Vagina (tissue), 2 donors: Measurements from ENCODE around the gene KDM4B. TPM values are rescaled to one million over a fixed set of nuclear protein-coding genes. Genes with fewer than 3 reads are reported as not detected.

Experiments used
- DNase-seq, 2 donors: peaks; one replicate each; pipeline ENCODE4 v3.0.0-alpha.2; 2017; ENCODE audit errors: extremely low spot score in 2 of 2
- H3K27ac ChIP-seq: fragments of 200-600 bp; sonication (generic); one replicate; pipeline ENCODE4 v1.5.1; 2019
- H3K27me3 ChIP-seq: fragments of 200-600 bp; sonication (generic); one replicate; pipeline ENCODE4 v1.5.1; 2019
- H3K36me3 ChIP-seq, 2 donors: fragments of 200-600 bp; sonication (generic); one replicate each; pipeline ENCODE4 v1.5.1; 2017 to 2019
- H3K4me1 ChIP-seq: fragments of 200-600 bp; sonication (generic); one replicate; pipeline ENCODE4 v1.5.1; 2019
- H3K4me3 ChIP-seq, 2 donors: fragments of 200-600 bp; sonication (generic); 1 replicate in 1 of 2; 2 replicates in 1 of 2; pipeline ENCODE4 v1.5.1; 2016 to 2019
- H3K9me3 ChIP-seq: fragments of 200-600 bp; sonication (generic); one replicate; pipeline ENCODE4 v1.5.1; 2019
- POLR2A ChIP-seq, 2 donors: fragments of 450-650 bp; IDR thresholded peaks; one replicate each; pipeline ENCODE4 v1.6.1; 2017; ENCODE audit warnings: antibody characterized with exemption in 2 of 2, mild to moderate bottlenecking in 2 of 2, moderate library complexity in 2 of 2
- POLR2AphosphoS5 ChIP-seq, 2 donors: sonication (generic); formaldehyde crosslinking; IDR thresholded peaks; one replicate each; pipeline ENCODE4 v1.9.0; 2017; ENCODE audit warnings: antibody characterized with exemption in 2 of 2, mild to moderate bottlenecking in 2 of 2, low read depth in 1 of 2; ENCODE audit not compliant: insufficient read depth in 1 of 2
- intact Hi-C: fragments of 100-400 bp; cut with DNase I; formaldehyde crosslinking; loops from one replicate; pipeline ENCODE4 v1.15.1; 2023
- total RNA-seq: library from RNA; depleted of rRNA; stranded (reverse); fragments of >200 nt; gene quantifications from one replicate; pipeline ENCODE4 v1.2.3, GENCODE V29; 2016
- TF ChIP-seq, protein P1 (sequence below), 3 experiments: fragments of 450-650 bp in 2 of 3; fragments of 200-600 bp in 1 of 3; sonication (generic) in 1 of 3; IDR thresholded peaks; one replicate each; pipeline ENCODE4 v1.5.1; 2017 to 2019; ENCODE audit warnings: antibody characterized with exemption in 3 of 3, mild to moderate bottlenecking in 2 of 3, moderate library complexity in 2 of 3

Gene KDM4B
- total RNA-seq, 1 donor from 2014 or later = 59.7 TPM

- TF ChIP-seq POLR2AphosphoS5 (IDR thresholded peaks at IDR 0.05; ENCODE audit: insufficient read depth in 1 of 2, low read depth in 1 of 2) (no peak), POLR2A (IDR thresholded peaks at IDR 0.05) (no peak)
- TF ChIP-seq, protein P1, sequence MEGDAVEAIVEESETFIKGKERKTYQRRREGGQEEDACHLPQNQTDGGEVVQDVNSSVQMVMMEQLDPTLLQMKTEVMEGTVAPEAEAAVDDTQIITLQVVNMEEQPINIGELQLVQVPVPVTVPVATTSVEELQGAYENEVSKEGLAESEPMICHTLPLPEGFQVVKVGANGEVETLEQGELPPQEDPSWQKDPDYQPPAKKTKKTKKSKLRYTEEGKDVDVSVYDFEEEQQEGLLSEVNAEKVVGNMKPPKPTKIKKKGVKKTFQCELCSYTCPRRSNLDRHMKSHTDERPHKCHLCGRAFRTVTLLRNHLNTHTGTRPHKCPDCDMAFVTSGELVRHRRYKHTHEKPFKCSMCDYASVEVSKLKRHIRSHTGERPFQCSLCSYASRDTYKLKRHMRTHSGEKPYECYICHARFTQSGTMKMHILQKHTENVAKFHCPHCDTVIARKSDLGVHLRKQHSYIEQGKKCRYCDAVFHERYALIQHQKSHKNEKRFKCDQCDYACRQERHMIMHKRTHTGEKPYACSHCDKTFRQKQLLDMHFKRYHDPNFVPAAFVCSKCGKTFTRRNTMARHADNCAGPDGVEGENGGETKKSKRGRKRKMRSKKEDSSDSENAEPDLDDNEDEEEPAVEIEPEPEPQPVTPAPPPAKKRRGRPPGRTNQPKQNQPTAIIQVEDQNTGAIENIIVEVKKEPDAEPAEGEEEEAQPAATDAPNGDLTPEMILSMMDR (IDR thresholded peaks at IDR 0.05) = no peak
- DNase-seq = no peak
- intact Hi-C loops = no loop called here
- no peaks in the 10 kb centered on the region for H3K27me3 ChIP-seq
- no peaks in the 10 kb centered on the region for H3K36me3 ChIP-seq
- H3K4me1 ChIP-seq = peaks cover 49% of the 10 kb centered on the region
- H3K9me3 ChIP-seq = no peaks in the 10 kb centered on the region
- H3K4me3 ChIP-seq = no peak overlapping the region
- no peak overlapping the region for H3K27ac ChIP-seq
Observed at GRCh38 chr19:5005096-5005495, 36.2 kb downstream of the KDM4B start.

DNA sequence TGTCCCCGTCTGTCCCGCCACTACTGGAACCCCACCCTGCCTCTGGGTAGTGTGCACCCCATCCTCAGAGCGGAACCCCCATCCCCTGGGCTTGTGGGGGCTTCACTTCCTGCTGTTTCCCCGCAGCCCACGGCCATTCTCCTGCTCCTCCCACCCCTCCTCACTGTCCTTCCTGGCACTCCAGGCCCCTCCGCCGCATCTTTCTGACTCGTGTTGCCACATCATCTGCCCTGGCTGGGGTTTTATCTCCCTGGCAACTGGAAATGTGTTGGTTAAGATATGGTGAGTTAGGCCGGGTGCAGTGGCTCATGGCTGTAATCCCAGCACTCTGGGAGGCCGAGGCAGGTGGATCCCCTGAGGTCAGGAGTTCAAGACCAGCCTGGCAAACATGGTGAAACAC is 37.3 kb downstream of the KDM4B start:
- Histone ChIP-seq H3K27me3 (no peaks in the 10 kb centered on the region), H3K36me3 (no peaks in the 10 kb centered on the region), H3K9me3 (no peaks in the 10 kb centered on the region), H3K4me1 (peaks cover 56% of the 10 kb centered on the region), H3K4me3 (no peak overlapping the region), H3K27ac (no peak overlapping the region)
- no peak for DNase-seq
- intact Hi-C loops = no loop called here
- no peak for TF ChIP-seq POLR2AphosphoS5 (IDR thresholded peaks at IDR 0.05; ENCODE audit: insufficient read depth in 1 of 2, low read depth in 1 of 2)
- TF ChIP-seq, protein P1 (IDR thresholded peaks at IDR 0.05) = no peak
- no peak for TF ChIP-seq POLR2A (IDR thresholded peaks at IDR 0.05)

DNA sequence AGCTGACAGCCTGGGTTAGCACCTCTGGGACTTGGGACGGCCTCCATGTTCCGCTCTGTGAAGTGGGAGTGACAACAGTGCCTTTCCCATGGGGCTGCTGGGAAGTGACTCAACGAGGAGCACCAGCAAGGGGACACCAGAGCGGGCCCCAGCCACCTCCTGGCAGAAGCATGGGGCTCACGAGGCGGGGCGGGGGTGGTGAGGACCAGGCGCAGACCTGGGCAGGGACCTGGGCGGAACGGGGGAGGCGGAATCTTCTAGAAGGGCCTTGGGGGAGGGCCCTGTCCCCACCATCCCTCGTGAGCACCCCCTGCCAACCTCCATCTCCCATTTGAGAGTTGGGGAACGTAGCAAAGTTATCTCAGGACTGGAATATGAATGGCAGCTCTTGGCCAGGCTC is 37.9 kb downstream of the KDM4B start:
- no peak overlapping the region for H3K27ac ChIP-seq
- intact Hi-C loops = no loop called here
- DNase-seq = no peak
- TF ChIP-seq, protein P1 (IDR thresholded peaks at IDR 0.05) = no peak
- TF ChIP-seq POLR2AphosphoS5 (IDR thresholded peaks at IDR 0.05; ENCODE audit: insufficient read depth in 1 of 2, low read depth in 1 of 2) (no peak), POLR2A (IDR thresholded peaks at IDR 0.05) (no peak)
- H3K27me3 ChIP-seq = no peaks in the 10 kb centered on the region
- H3K4me3 ChIP-seq = no peak overlapping the region
- H3K4me1 ChIP-seq = peaks cover 57% of the 10 kb centered on the region
- no peaks in the 10 kb centered on the region for H3K36me3 ChIP-seq
- H3K9me3 ChIP-seq = no peaks in the 10 kb centered on the region

GRCh38 chr19:5011476-5012238 is 42.7 kb downstream of the KDM4B start:
- no peak for DNase-seq
- peaks cover 0 to 6% of the 10 kb centered on the region in 2 donors for H3K36me3 ChIP-seq
- TF ChIP-seq POLR2A (IDR thresholded peaks at IDR 0.05) = no peak
- TF ChIP-seq, protein P1 (IDR thresholded peaks at IDR 0.05) = no peak
- no peak for TF ChIP-seq POLR2AphosphoS5 (IDR thresholded peaks at IDR 0.05; ENCODE audit: insufficient read depth in 1 of 2, low read depth in 1 of 2)

More at GRCh38 chr19:5011476-5012238, 42.7 kb downstream of the KDM4B start:
- H3K27me3 ChIP-seq = no peaks in the 10 kb centered on the region
- no peak overlapping the region for H3K4me3 ChIP-seq
- no peaks in the 10 kb centered on the region for H3K9me3 ChIP-seq
- no peak overlapping the region for H3K27ac ChIP-seq
- intact Hi-C loops = no loop called here
- H3K4me1 ChIP-seq = peaks cover 53% of the 10 kb centered on the region
